Transverse colon (tissue), 4 donors: Measurements from ENCODE around the gene DENND2A.

Source experiments
- CTCF ChIP-seq, 5 experiments: fragments of 200-600 bp in 3 of 5; fragments of 450-650 bp in 2 of 5; sonication (generic) in 3 of 5; IDR thresholded peaks; 1 replicate in 2 of 5; 2 replicates in 3 of 5; pipeline ENCODE4 v1.5.1; 2016 to 2017; ENCODE audit warnings: antibody characterized with exemption in 5 of 5, inconsistent platforms in 3 of 5, mild to moderate bottlenecking in 2 of 5, moderate library complexity in 1 of 5
- EP300 ChIP-seq: sonication (generic); formaldehyde crosslinking; IDR thresholded peaks from one replicate; pipeline ENCODE4 v1.6.1; 2017; ENCODE audit warnings: antibody characterized with exemption, low read depth
- POLR2A ChIP-seq: fragments of 450-650 bp; IDR thresholded peaks from one replicate; pipeline ENCODE4 v1.6.1; 2016; ENCODE audit warnings: antibody characterized with exemption, mild to moderate bottlenecking, moderate library complexity
- POLR2AphosphoS5 ChIP-seq, 3 donors: sonication (generic); formaldehyde crosslinking; IDR thresholded peaks; one replicate each; pipeline ENCODE4 v1.6.1; 2016; ENCODE audit warnings: antibody characterized with exemption in 3 of 3

GRCh38 chr7:140552240-140552679 is 88.4 kb downstream of the DENND2A start:
- TF ChIP-seq CTCF (IDR thresholded peaks at IDR 0.05) (no peak), POLR2AphosphoS5 (IDR thresholded peaks at IDR 0.05) (no peak), POLR2A (no peak), EP300 (no peak)
